ENCODE data around the gene KCND3. TPM values are rescaled to one million over a fixed set of nuclear protein-coding genes. Genes with fewer than 3 reads are reported as not detected.

Gene KCND3
- total RNA-seq, 1 experiment from 2014 or later = 0.15 TPM

DNA sequence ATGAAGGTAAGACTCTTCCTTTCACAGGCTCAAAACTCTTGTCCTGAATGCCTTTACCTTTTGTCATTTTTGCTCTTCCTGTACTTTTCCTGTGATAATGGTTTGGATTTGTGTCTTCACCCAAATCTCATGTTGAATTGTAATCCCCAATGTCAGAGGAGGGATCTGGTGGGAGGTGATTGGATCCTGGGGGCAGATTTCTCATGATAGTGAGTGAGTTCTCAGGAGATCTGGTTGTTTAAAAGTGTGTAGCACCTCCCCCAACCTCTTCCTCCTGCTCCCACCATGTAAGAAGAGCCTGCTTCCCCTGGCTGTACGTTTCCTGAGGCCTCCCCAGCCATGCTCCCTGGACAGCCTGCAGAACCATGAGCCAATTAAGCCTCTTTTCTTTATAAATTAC, 158.3 kb downstream of the KCND3 start:
- H4K8ac ChIP-seq (replicated peaks; ENCODE audit: insufficient read length, low read depth, low read length) = no peak overlapping the region
- H4K20me1 ChIP-seq (ENCODE audit: control insufficient read depth, insufficient read depth, insufficient read length) = no peaks in the 10 kb centered on the region
- DNase-seq = no peak
- H3T11ph ChIP-seq (ENCODE audit: low read length) = no peak overlapping the region
- H3K27ac ChIP-seq (ENCODE audit: insufficient read length, low read depth, low read length) = no peak overlapping the region
- H3K79me2 ChIP-seq (ENCODE audit: insufficient read depth, low read length) = no peaks in the 10 kb centered on the region
- no peaks in the 10 kb centered on the region for H3K9me3 Mint-ChIP-seq
- H3K27me3 Mint-ChIP-seq (ENCODE audit: low read depth) = peaks cover 11% of the 10 kb centered on the region
- H3K79me1 ChIP-seq (ENCODE audit: insufficient read depth, low read depth, low read length, poor library complexity, severe bottlenecking) = no peaks in the 10 kb centered on the region
- H4K91ac ChIP-seq (ENCODE audit: insufficient read length, low read depth, low read length) = no peak overlapping the region
- H2AK5ac ChIP-seq (ENCODE audit: insufficient read length, low read length) = no peak overlapping the region
- H2BK15ac ChIP-seq (ENCODE audit: low read depth, low read length) = no peak overlapping the region
- no peak overlapping the region for H3K9ac ChIP-seq (ENCODE audit: extremely low read depth, insufficient read length, low read length)
- H3K14ac ChIP-seq (ENCODE audit: insufficient read depth, low read length) = no peak overlapping the region
- no peak overlapping the region for H2AFZ ChIP-seq (ENCODE audit: low read length)
- no peak overlapping the region for H3K4ac ChIP-seq (ENCODE audit: low read depth, low read length)
- H3K56ac ChIP-seq (ENCODE audit: insufficient read length, low read depth, low read length) = no peak overlapping the region
- H3K23me2 ChIP-seq (ENCODE audit: insufficient read length, low read depth, low read length, poor library complexity, severe bottlenecking) = no peaks in the 10 kb centered on the region
- H3K27me3 ChIP-seq (ENCODE audit: insufficient read depth, low read length) = no peaks in the 10 kb centered on the region
- no peaks in the 10 kb centered on the region for H3K4me1 ChIP-seq (ENCODE audit: insufficient read depth, low read length)
- no peak overlapping the region for H2BK12ac ChIP-seq (ENCODE audit: insufficient read length, low read depth, low read length)
- no peak overlapping the region for H3K18ac ChIP-seq (ENCODE audit: insufficient read length, low read depth, low read length)
- TF ChIP-seq, protein P1, sequence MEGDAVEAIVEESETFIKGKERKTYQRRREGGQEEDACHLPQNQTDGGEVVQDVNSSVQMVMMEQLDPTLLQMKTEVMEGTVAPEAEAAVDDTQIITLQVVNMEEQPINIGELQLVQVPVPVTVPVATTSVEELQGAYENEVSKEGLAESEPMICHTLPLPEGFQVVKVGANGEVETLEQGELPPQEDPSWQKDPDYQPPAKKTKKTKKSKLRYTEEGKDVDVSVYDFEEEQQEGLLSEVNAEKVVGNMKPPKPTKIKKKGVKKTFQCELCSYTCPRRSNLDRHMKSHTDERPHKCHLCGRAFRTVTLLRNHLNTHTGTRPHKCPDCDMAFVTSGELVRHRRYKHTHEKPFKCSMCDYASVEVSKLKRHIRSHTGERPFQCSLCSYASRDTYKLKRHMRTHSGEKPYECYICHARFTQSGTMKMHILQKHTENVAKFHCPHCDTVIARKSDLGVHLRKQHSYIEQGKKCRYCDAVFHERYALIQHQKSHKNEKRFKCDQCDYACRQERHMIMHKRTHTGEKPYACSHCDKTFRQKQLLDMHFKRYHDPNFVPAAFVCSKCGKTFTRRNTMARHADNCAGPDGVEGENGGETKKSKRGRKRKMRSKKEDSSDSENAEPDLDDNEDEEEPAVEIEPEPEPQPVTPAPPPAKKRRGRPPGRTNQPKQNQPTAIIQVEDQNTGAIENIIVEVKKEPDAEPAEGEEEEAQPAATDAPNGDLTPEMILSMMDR (conservative IDR thresholded peaks at IDR 0.05) = no peak
- no peaks in the 10 kb centered on the region for H3K36me3 Mint-ChIP-seq (ENCODE audit: insufficient read depth in 1 of 3, low read depth in 3 of 3)
- H3K4me3 Mint-ChIP-seq = no peak overlapping the region
- H3K4me2 ChIP-seq (ENCODE audit: insufficient read depth, insufficient read length, low read length) = no peak overlapping the region
- no peak overlapping the region for H2BK120ac ChIP-seq (ENCODE audit: low read depth, low read length, poor library complexity, severe bottlenecking)
- no peak overlapping the region for H2BK5ac ChIP-seq (ENCODE audit: insufficient read length, low read length)
- H3K23ac ChIP-seq (ENCODE audit: insufficient read length, low read depth, low read length) = no peak overlapping the region
- H4K5ac ChIP-seq (ENCODE audit: insufficient read length, low read depth, low read length) = no peak overlapping the region
- H3K4me1 Mint-ChIP-seq = peaks cover 6 to 7% of the 10 kb centered on the region in 2 experiments
- no peak overlapping the region for H3K27ac Mint-ChIP-seq
- no peak overlapping the region for H2BK20ac ChIP-seq (ENCODE audit: low read depth, low read length, poor library complexity, severe bottlenecking)
- H3K9me3 ChIP-seq (ENCODE audit: control insufficient read depth, low read depth, low read length) = no peaks in the 10 kb centered on the region
- no CpG with 5 or more reads among the region's 1 CpG for WGBS (ENCODE audit: extremely low coverage, insufficient read length, low lambda C conversion rate)

Measured in H9 (cell line).